Common myeloid progenitor, CD34-positive (primary cell): Measurements from ENCODE around the gene EXOC3L4.

ENCODE experiments used
- CTCF ChIA-PET: fragments of 350-600 bp; sonication (Branson Sonifier 250); formaldehyde crosslinking; loops from one replicate; lab custom pipeline; 2021; ENCODE audit warnings: antibody characterized with exemption; lab: Charles Lee
- POLR2A ChIA-PET: fragments of 350-600 bp; sonication (Branson Sonifier 250); formaldehyde crosslinking; loops from one replicate; lab custom pipeline; 2021; ENCODE audit warnings: antibody characterized with exemption; lab: Charles Lee
- DNase-seq, 3 donors: peaks; one replicate each; pipeline versions ENCODE4 v3.0.0 to v3.0.0-alpha.2; 2013
- H3K27ac ChIP-seq, 2 experiments: 1 replicate in 1 of 2; 2 replicates in 1 of 2; pipeline ENCODE4 v1.7.0; 2013; ENCODE audit warnings: inconsistent platforms in 2 of 2, low read length in 2 of 2, mild to moderate bottlenecking in 2 of 2, low read depth in 1 of 2, moderate library complexity in 1 of 2; ENCODE audit not compliant: severe bottlenecking in 2 of 2, insufficient read depth in 1 of 2, poor library complexity in 1 of 2
- H3K27me3 ChIP-seq, 5 experiments: replicated peaks in 2 of 5; 1 replicate in 3 of 5; 2 replicates in 2 of 5; pipeline versions ENCODE4 v1.6.1 to v1.7.0; 2013; ENCODE audit warnings: low read length in 4 of 5, mild to moderate bottlenecking in 2 of 5, moderate library complexity in 2 of 5, inconsistent platforms in 1 of 5; ENCODE audit not compliant: insufficient read depth in 5 of 5, control insufficient read depth in 4 of 5
- H3K36me3 ChIP-seq, 4 experiments: 1 replicate in 2 of 4; 2 replicates in 2 of 4; pipeline versions ENCODE4 v1.6.1 to v1.7.0; 2013; ENCODE audit warnings: low read length in 3 of 4, control low read depth in 1 of 4, mild to moderate bottlenecking in 1 of 4; ENCODE audit not compliant: control insufficient read depth in 4 of 4, insufficient read depth in 4 of 4
- H3K4me1 ChIP-seq, 4 experiments: 1 replicate in 3 of 4; 2 replicates in 1 of 4; pipeline versions ENCODE4 v1.6.1 to v1.7.1; 2013; ENCODE audit warnings: low read length in 3 of 4, mild to moderate bottlenecking in 3 of 4, control low read depth in 1 of 4, inconsistent platforms in 1 of 4, moderate library complexity in 1 of 4; ENCODE audit not compliant: control insufficient read depth in 4 of 4, insufficient read depth in 4 of 4; ENCODE audit errors: control extremely low read depth in 1 of 4
- H3K4me3 ChIP-seq, 7 experiments: 1 replicate in 4 of 7; 2 replicates in 3 of 7; pipeline versions ENCODE4 v1.5.1 to v1.7.0; 2013; ENCODE audit warnings: mild to moderate bottlenecking in 7 of 7, low read length in 6 of 7, moderate library complexity in 6 of 7, inconsistent platforms in 2 of 7, low read depth in 2 of 7, control low read depth in 1 of 7; ENCODE audit not compliant: insufficient read depth in 4 of 7, control insufficient read depth in 1 of 7; ENCODE audit errors: extremely low read depth in 1 of 7
- H3K9me3 ChIP-seq, 5 experiments: 1 replicate in 4 of 5; 2 replicates in 1 of 5; pipeline versions ENCODE4 v1.6.1 to v1.7.1; 2013; ENCODE audit warnings: low read length in 4 of 5, mild to moderate bottlenecking in 2 of 5, inconsistent platforms in 1 of 5, low read depth in 1 of 5, moderate library complexity in 1 of 5; ENCODE audit not compliant: control insufficient read depth in 4 of 5, insufficient read depth in 2 of 5; ENCODE audit errors: control extremely low read depth in 1 of 5
- WGBS: methylation state at CpG from one replicate; pipeline ENCODE4 v1.1.5; 2013; ENCODE audit not compliant: insufficient coverage; 5-methylcytosine and 5-hydroxymethylcytosine counted together

The EXOC3L4 gene

GRCh38 chr14:103064436-103064835 is 30.1 kb upstream of the EXOC3L4 start:
- H3K27me3 ChIP-seq = peaks cover 0 to 11% (median 8%) of the 10 kb centered on the region in 5 experiments
- no CpG with 5 or more reads among the region's 4 CpGs for WGBS
- no peaks in the 10 kb centered on the region for H3K36me3 ChIP-seq
- no peaks in the 10 kb centered on the region for H3K4me1 ChIP-seq
- no peak overlapping the region for H3K4me3 ChIP-seq
- ChIA-PET POLR2A (no interaction called here), CTCF (interaction anchor here (1.3 kb wide), 1 partner anchor 12 kb away, joined by 3 read pairs; no protein-coding TSS in a partner anchor)
- peaks cover 0 to 1% (median 0%) of the 10 kb centered on the region in 5 experiments for H3K9me3 ChIP-seq
- DNase-seq = no peak
- H3K27ac ChIP-seq = no peak overlapping the region

DNA sequence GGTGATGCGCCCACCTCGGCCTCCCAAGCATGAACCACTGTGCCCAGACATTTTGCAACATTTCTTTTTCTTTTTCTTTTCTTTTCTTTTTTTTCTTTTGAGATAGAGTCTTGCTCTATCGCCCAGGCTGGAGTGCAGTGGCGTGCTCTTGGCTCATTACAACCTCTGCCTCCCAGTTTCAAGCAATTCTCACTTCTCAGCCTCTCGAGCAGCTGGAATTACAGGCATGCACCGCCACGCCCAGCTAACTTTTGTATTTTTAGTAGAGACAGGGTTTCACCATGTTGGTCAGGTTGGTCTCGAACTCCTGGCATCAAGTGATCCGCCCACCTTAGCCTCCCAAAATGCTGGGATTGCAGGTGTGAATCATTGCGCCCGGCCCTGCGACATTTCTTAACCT is 29.5 kb upstream of the EXOC3L4 start:
- 96% methylated on average over 4 of the region's 12 CpGs for WGBS
- no peak overlapping the region for H3K27ac ChIP-seq
- ChIA-PET CTCF (no interaction called here), POLR2A (interaction anchor here (0.6 kb wide), 1 partner anchor 115 kb away, joined by 3 read pairs; no protein-coding TSS in a partner anchor)
- H3K27me3 ChIP-seq = peaks cover 0 to 9% (median 4%) of the 10 kb centered on the region in 5 experiments
- no peaks in the 10 kb centered on the region for H3K36me3 ChIP-seq
- H3K9me3 ChIP-seq = peaks cover 0 to 1% (median 0%) of the 10 kb centered on the region in 5 experiments
- H3K4me1 ChIP-seq = no peaks in the 10 kb centered on the region
- no peak overlapping the region for H3K4me3 ChIP-seq
- DNase-seq = no peak

GRCh38 chr14:103065861-103066260 is 28.7 kb upstream of the EXOC3L4 start:
- peaks cover 0 to 4% (median 0%) of the 10 kb centered on the region in 5 experiments for H3K27me3 ChIP-seq
- POLR2A ChIA-PET = no interaction called here

GRCh38 chr14:103066399-103066798 is 28.1 kb upstream of the EXOC3L4 start:
- no peaks in the 10 kb centered on the region for H3K36me3 ChIP-seq
- ChIA-PET CTCF (interaction anchor here (1.1 kb wide), 1 partner anchor 8 kb away, joined by 3 read pairs; no protein-coding TSS in a partner anchor), POLR2A (no interaction called here)
- no peak overlapping the region for H3K27ac ChIP-seq
- H3K4me3 ChIP-seq = no peak overlapping the region
- WGBS = 66% methylated on average over 8 of the region's 9 CpGs
- peaks cover 0 to 4% (median 0%) of the 10 kb centered on the region in 5 experiments for H3K27me3 ChIP-seq
- H3K9me3 ChIP-seq = peaks cover 0 to 1% (median 0%) of the 10 kb centered on the region in 5 experiments
- no peak for DNase-seq
- H3K4me1 ChIP-seq = no peaks in the 10 kb centered on the region

More at GRCh38 chr14:103065861-103066260, 28.7 kb upstream of the EXOC3L4 start:
- CTCF ChIA-PET = interaction anchor here (1.1 kb wide), 1 partner anchor 9 kb away, joined by 3 read pairs; no protein-coding TSS in a partner anchor
- Histone ChIP-seq H3K9me3 (peaks cover 0 to 1% (median 0%) of the 10 kb centered on the region in 5 experiments), H3K4me1 (no peaks in the 10 kb centered on the region), H3K36me3 (no peaks in the 10 kb centered on the region), H3K4me3 (no peak overlapping the region), H3K27ac (no peak overlapping the region)
- 95% methylated on average over 3 of the region's 7 CpGs for WGBS
- DNase-seq = no peak

- no peaks in the 10 kb centered on the region for H3K4me1 ChIP-seq
- DNase-seq = no peak
- WGBS = 91% methylated on average over 6 of the region's 8 CpGs
- peaks cover 0 to 1% (median 0%) of the 10 kb centered on the region in 5 experiments for H3K9me3 ChIP-seq
- H3K4me3 ChIP-seq = no peak overlapping the region
- CTCF ChIA-PET = interaction anchor here (0.6 to 1.7 kb wide), 3 partner anchors 12 to 418 kb away, joined by 3 to 4 read pairs (median 4); no protein-coding TSS in a partner anchor
- no peak overlapping the region for H3K27ac ChIP-seq
- peaks cover 0 to 4% (median 0%) of the 10 kb centered on the region in 5 experiments for H3K27me3 ChIP-seq
- H3K36me3 ChIP-seq = no peaks in the 10 kb centered on the region
- POLR2A ChIA-PET = interaction anchor here (0.6 to 0.7 kb wide), 2 partner anchors 210 to 685 kb away, joined by 3 to 9 read pairs; no protein-coding TSS in a partner anchor
Observed at GRCh38 chr14:103067231-103067954, 27.1 kb upstream of the EXOC3L4 start.

DNA sequence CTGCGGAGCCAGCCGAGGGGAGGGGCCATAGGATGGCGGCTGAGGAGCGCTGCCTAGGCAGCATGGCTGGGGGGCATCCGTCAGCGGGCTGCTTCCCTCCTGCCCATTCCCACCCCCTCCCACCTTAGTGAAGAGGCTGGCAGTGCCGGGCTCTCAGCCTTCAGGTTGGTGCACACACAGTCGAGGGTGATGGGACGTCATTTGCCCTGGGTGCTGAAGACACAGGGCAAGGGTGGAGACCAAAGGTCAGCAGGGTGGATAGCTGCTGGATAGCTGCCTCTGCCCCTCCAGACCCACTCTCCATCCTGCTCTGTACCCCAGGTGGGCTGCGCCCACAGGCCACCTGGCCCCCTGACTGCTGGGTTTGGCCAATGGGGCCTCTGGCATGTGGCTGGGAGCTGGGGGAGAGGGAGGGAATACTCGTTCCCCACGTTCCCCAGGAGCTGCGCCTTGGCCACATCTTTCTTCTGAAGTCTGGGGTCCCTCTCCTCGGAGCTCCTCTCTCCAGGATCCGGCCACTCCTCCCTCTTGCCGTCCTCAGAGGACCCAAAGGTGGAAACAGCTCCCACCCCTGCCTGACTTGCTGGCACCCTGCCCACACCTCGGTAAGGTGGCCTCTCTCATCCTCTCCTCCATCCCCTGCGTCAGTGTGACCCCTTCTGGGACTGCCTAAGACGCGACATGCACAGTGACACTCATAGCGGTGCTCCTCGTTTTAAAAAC is 26.0 kb upstream of the EXOC3L4 start:
- no peak overlapping the region for H3K27ac ChIP-seq
- peaks cover 0 to 1% (median 0%) of the 10 kb centered on the region in 5 experiments for H3K9me3 ChIP-seq
- no peaks in the 10 kb centered on the region for H3K4me1 ChIP-seq
- no peaks in the 10 kb centered on the region for H3K27me3 ChIP-seq
- H3K36me3 ChIP-seq = no peaks in the 10 kb centered on the region
- ChIA-PET CTCF (interaction anchor here (0.7 to 1.7 kb wide), 4 partner anchors 9 to 100 kb away, joined by 3 to 5 read pairs (median 4); no protein-coding TSS in a partner anchor), POLR2A (no interaction called here)
- WGBS = 85% methylated on average over 19 of the region's 22 CpGs
- no peak for DNase-seq
- no peak overlapping the region for H3K4me3 ChIP-seq
